ENCODE results near the gene STYXL1.

Gene STYXL1

DNA sequence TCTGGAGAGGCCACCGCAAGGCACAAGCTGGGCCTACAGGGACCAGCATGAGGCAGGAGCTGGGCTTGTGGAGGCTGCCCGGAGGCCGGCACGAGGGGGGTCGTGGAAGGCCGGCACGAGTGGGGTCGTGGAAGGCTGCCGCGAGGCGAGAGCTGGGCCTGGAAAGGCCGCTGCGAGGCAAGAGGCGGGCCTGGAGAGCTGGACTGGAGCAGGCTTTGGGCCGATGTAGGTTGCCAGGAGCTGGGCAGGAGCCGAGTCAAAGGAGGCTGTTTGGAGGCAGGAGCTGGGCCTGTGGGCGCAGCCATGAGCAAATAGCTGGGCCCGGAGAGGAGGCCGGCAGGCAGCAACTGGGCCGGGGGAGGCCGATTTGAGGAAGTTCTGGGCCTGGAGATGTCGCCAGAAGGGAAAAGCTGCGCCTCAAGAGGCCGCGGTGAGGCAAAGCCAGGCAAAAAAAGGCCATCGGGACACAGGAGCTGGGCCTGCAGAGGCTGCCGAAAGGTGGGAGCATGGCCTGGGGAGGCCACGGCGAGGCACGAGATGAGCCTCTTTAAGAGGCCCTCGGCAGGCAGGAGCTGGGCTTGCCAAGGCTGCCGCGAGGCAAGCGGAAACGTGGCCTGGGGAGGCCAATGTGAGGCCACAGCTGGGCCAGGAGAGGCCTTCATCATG, 26.6 kb upstream of the STYXL1 start:
- Mint-ChIP-seq H3K27ac (no peak overlapping the region), H3K27me3 (no peaks in the 10 kb centered on the region), H3K4me3 (no peak overlapping the region), H3K9me3 (peaks cover 4% of the 10 kb centered on the region), H3K36me3 (peaks cover 4% of the 10 kb centered on the region), H3K4me1 (peaks cover 4% of the 10 kb centered on the region)
- ATAC-seq (ENCODE audit: low read depth) (no peak), DNase-seq (ENCODE audit: low spot score in 2 of 2) (no peak)

DNA sequence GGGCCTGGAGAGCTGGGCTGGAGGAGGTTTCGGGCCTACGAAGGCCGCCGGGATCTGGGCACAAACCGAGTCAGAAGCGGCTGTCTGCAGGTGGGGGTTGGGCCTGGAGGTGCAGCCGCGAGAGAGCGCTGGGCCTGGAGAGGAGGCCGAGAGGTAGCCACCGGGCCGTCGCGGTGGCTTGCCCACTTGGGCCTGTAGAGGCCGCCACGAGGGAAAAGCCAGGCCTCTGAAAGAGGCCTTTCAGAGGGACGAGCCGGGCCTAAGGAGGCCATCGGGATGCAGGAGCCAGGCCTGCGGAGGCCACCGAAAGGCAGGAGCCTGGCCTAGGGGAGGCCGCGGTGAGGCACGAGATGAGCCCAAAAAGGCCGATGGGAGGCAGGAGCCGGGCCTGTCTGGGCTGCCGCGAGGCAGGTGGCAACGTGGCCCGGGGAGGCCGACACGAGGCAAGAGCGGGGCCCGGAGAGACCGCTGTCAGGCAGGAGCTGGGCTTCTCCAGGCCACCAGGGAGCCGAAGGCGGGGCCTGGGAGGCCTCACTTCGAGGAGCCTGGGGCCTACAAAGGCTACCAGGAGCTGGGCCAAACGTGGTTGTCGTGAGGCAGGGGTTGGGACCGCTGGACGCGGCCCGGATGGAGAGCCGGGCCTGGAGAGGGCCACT, 25.7 kb upstream of the STYXL1 start:
- Mint-ChIP-seq H3K27me3 (no peaks in the 10 kb centered on the region), H3K27ac (no peak overlapping the region), H3K9me3 (peaks cover 4% of the 10 kb centered on the region), H3K4me1 (peaks cover 4% of the 10 kb centered on the region), H3K4me3 (no peak overlapping the region), H3K36me3 (peaks cover 4% of the 10 kb centered on the region)
- DNase-seq (ENCODE audit: low spot score in 2 of 2) (no peak), ATAC-seq (ENCODE audit: low read depth) (no peak)

DNA sequence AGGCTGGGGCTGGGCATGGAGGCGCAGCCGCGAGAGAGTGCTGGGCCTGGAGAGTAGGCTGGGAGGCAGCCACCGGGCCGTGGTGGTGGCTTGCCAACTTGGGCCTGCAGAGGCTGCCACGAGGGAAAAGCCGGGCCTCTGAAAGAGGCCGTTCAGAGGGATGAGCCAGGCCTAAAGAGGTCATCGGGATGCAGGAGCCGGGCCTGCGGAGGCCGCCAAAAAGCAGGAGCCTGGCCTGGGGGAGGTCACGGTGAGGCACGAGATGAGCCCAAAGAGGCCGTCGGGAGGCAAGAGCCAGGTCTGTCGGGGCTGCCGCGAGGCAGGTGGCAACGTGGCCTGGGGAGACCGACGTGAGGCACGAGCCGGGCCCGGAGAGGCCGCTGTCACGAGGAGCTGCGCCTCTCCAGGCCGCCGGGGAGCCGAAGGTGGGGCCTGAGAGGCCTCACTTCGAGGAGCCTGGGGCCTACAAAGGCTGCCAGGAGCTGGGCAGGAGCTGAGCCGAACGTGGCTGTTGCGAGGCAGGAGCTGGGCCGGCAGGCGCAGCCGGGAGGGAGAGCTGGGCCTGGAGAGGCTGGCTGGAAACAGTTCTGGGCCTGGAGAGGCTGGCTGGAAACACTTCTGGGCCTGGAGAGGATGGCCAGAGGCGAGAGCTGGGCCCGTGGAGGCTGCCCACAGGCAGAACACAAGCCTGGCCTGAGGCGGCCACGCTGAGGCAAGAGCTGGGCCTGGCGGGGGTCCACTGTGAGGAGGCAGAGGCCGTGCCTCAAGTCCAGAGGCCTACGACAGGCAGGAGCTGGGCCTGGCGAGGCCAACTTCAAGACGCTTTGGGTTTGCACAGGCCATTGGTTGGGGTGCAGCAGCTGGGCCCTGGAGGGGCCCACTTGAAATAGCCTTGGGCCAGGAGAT, 24.7 kb upstream of the STYXL1 start:
- DNase-seq (ENCODE audit: low spot score in 2 of 2) (no peak), ATAC-seq (ENCODE audit: low read depth) (no peak)
- H3K9me3 Mint-ChIP-seq: peaks cover 4% of the 10 kb centered on the region
- H3K4me1 Mint-ChIP-seq: peaks cover 3% of the 10 kb centered on the region
- H3K27ac Mint-ChIP-seq: no peak overlapping the region
- H3K4me3 Mint-ChIP-seq: no peak overlapping the region
- H3K36me3 Mint-ChIP-seq: peaks cover 4% of the 10 kb centered on the region
- H3K27me3 Mint-ChIP-seq: no peaks in the 10 kb centered on the region

DNA sequence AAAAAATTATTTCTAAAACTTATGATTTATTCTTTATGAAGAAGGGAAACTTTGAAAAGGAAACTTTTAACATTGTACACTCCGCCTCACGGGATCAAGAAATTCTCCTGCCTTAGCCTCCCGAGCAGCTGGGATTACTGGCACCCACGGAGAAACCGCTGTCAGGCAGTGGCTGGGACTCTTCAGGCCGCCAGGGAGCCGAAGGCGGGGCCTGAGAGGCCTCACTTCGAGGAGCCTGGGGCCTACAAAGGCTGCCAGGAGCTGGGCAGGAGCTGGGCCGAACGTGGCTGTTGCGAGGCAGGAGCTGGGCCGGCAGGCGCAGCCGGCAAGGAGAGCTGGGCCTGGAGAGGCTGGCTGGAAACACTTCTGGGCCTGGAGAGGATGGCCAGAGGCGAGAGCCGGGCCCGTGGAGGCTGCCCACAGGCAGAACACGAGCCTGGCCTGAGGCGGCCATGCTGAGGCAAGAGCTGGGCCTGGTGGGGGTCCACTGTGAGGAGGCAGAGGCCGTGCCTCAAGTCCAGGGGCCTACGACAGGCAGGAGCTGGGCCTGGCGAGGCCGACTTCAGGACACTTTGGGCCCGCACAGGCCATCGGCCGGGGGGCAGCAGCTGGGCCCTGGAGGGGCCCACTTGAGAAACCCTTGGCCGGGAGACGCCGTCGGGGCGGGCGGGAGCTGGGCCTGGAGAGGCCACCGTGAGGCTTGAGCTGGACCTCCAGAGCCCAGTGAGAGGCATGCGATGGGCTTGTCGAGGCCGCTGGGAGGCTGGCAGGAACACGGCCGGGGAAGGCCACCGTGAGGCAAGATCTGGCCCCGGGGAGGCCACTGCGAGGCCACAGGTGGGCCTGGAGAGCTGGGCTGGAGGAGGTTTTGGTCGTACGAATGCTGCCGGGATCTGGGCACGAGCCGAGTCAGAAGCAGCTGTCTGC, 23.8 kb upstream of the STYXL1 start:
- DNase-seq (ENCODE audit: low spot score in 2 of 2): no peak
- no peak for ATAC-seq (ENCODE audit: low read depth)
- Mint-ChIP-seq H3K9me3 (peaks cover 4% of the 10 kb centered on the region), H3K4me1 (no peaks in the 10 kb centered on the region), H3K27me3 (no peaks in the 10 kb centered on the region), H3K4me3 (no peak overlapping the region), H3K36me3 (peaks cover 8% of the 10 kb centered on the region), H3K27ac (no peak overlapping the region)

DNA sequence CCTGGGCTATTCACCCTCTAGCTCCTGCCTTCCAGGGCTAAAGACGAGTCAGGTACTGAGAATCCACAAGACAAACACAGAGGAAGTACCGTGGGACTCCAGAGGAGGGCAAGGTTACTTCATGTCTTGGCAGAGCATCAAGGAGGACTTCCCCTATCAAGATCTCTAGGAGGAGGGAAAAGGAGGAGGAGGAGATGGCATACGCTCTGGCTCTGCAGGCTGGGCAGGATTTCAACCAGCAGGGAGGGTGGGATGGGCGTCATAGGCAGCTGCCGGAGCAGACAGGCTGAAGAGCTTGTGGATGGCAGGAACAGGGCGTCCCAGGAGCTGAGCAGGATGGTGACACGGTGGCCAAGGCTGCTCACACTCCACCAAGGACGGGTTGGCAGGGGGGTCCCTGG, 21.4 kb upstream of the STYXL1 start:
- Mint-ChIP-seq H3K9me3 (no peaks in the 10 kb centered on the region), H3K36me3 (peaks cover 22% of the 10 kb centered on the region), H3K4me1 (no peaks in the 10 kb centered on the region), H3K27me3 (no peaks in the 10 kb centered on the region), H3K27ac (no peak overlapping the region), H3K4me3 (no peak overlapping the region)
- no peak for ATAC-seq (ENCODE audit: low read depth)
- no peak for DNase-seq (ENCODE audit: low spot score in 2 of 2)

DNA sequence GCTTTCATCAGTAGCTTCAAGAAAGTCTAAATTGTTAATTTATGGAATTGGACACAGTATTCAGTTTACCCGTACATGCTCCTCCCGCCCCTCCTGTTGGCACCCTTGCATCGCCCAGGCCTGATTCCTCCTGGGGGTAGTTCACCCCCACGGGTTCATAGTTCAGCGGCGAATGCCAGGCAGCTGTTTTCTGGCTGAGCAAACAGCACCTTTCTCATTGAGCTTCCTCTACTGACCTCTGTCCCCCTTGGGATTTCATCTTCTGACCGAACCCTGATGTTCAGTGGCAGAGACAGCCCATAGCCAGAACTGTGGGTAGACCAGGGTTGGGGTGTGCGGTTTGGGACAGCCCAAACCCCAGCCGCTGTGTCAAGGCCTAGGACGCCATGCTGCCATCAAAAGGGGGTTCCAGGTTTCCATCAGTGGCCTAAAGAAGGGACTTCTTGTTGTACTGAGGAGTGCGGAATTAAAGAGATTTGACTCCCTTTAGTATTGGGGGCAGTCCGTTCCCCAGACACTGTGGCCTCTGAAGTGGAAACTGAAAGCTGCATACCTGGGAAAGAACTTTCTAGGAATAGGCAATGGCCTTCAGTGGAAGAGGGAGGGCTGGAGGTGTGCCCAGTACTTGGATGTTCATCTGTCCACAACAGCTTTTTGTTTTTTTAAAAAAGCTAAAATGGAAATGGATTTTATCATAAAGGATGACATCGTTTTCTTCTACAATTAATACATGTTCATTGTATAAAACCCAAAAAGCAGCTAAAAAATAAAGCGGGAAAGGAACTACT, 19.1 kb upstream of the STYXL1 start:
- no peak overlapping the region for H3K27ac Mint-ChIP-seq
- H3K4me1 Mint-ChIP-seq: no peaks in the 10 kb centered on the region
- H3K9me3 Mint-ChIP-seq: no peaks in the 10 kb centered on the region
- DNase-seq (ENCODE audit: low spot score in 2 of 2) (no peak), ATAC-seq (ENCODE audit: low read depth) (no peak)
- H3K4me3 Mint-ChIP-seq: no peak overlapping the region
- peaks cover 29% of the 10 kb centered on the region for H3K36me3 Mint-ChIP-seq
- no peaks in the 10 kb centered on the region for H3K27me3 Mint-ChIP-seq

GRCh38 chr7:76065016-76065612, 17.3 kb upstream of the STYXL1 start:
- Mint-ChIP-seq H3K4me1 (no peaks in the 10 kb centered on the region), H3K4me3 (no peak overlapping the region), H3K27me3 (no peaks in the 10 kb centered on the region), H3K27ac (no peak overlapping the region), H3K9me3 (no peaks in the 10 kb centered on the region), H3K36me3 (peaks cover 32% of the 10 kb centered on the region)
- ATAC-seq (ENCODE audit: low read depth): no peak
- DNase-seq (ENCODE audit: low spot score in 2 of 2): no peak

DNA sequence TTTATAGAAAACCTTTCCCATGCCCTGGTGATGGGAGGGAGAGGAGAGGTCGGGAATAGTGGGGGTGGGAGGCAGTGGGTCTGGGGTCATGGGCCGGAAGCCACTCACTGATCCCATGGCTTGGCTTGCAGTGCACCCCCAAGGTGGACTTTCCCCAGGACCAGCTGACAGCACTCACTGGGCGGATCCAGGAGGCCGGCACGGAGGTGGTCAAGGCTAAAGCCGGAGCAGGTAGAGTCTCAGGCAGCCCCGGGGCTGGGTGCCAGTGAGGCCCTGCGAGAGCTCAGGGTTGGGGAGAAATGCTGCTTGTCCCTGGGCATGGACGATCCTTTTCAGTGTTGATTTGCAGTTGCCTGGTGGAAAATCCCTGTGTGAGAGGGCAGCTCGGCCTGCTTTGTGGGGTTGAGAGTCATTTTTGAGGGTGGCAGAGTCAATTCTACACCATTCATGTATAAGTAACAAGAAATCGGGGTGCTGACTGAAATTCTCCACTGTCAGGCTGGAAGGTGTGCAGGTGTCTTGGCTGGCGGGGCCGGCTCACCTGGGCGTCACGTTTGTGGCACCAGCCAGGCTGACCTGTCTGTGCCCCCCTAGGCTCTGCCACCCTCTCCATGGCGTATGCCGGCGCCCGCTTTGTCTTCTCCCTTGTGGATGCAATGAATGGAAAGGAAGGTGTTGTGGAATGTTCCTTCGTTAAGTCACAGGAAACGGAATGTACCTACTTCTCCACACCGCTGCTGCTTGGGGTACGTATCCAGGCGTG, 16.6 kb upstream of the STYXL1 start:
- DNase-seq (ENCODE audit: low spot score in 2 of 2) (no peak), ATAC-seq (ENCODE audit: low read depth) (no peak)
- Mint-ChIP-seq H3K4me1 (no peaks in the 10 kb centered on the region), H3K27ac (no peak overlapping the region), H3K27me3 (no peaks in the 10 kb centered on the region), H3K9me3 (no peaks in the 10 kb centered on the region), H3K36me3 (peaks cover 32% of the 10 kb centered on the region), H3K4me3 (no peak overlapping the region)

- H3K4me3 Mint-ChIP-seq: no peak overlapping the region
- no peaks in the 10 kb centered on the region for H3K4me1 Mint-ChIP-seq
- ATAC-seq (ENCODE audit: low read depth) (no peak), DNase-seq (ENCODE audit: low spot score in 2 of 2) (no peak)
- no peaks in the 10 kb centered on the region for H3K27me3 Mint-ChIP-seq
- no peak overlapping the region for H3K27ac Mint-ChIP-seq
- H3K36me3 Mint-ChIP-seq: peaks cover 34% of the 10 kb centered on the region
- no peaks in the 10 kb centered on the region for H3K9me3 Mint-ChIP-seq
Measured at GRCh38 chr7:76063525-76063924, 15.7 kb upstream of the STYXL1 start.

GRCh38 chr7:76063114-76063513, 15.3 kb upstream of the STYXL1 start:
- H3K27me3 Mint-ChIP-seq: no peaks in the 10 kb centered on the region
- no peaks in the 10 kb centered on the region for H3K9me3 Mint-ChIP-seq
- no peak for ATAC-seq (ENCODE audit: low read depth)
- no peak overlapping the region for H3K4me3 Mint-ChIP-seq
- no peak overlapping the region for H3K27ac Mint-ChIP-seq
- H3K36me3 Mint-ChIP-seq: peaks cover 37% of the 10 kb centered on the region
- no peaks in the 10 kb centered on the region for H3K4me1 Mint-ChIP-seq
- no peak for DNase-seq (ENCODE audit: low spot score in 2 of 2)

- H3K4me3 Mint-ChIP-seq: no peak overlapping the region
Measured at GRCh38 chr7:76062254-76062653, 14.5 kb upstream of the STYXL1 start.

DNA sequence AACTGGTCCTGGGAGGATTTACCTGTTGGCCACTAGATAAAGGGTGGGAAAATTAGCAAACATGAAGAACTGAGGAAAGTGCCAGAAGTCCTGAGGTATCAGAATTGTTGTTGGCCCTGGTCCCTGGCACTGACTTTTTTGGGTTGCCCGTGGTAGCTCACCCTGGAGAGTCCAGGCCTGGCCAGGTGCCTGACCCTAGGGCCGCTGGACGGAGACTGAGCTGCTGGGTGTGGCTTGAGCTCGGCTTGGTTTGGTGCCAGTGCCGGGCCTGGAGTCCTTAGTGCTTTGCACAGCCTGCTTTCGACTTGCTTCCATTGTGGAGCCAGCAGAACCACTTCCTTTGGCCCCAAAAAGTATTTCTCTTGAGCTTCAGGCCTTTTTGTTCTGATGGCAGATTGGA, 13.0 kb upstream of the STYXL1 start:
- Mint-ChIP-seq H3K27me3 (no peaks in the 10 kb centered on the region), H3K4me3 (no peak overlapping the region), H3K9me3 (no peaks in the 10 kb centered on the region), H3K4me1 (no peaks in the 10 kb centered on the region), H3K27ac (no peak overlapping the region), H3K36me3 (peaks cover 35% of the 10 kb centered on the region)
- no peak for ATAC-seq (ENCODE audit: low read depth)
- DNase-seq (ENCODE audit: low spot score in 2 of 2): no peak

More at GRCh38 chr7:76062254-76062653, 14.5 kb upstream of the STYXL1 start:
- no peaks in the 10 kb centered on the region for H3K27me3 Mint-ChIP-seq
- no peaks in the 10 kb centered on the region for H3K4me1 Mint-ChIP-seq
- H3K9me3 Mint-ChIP-seq: no peaks in the 10 kb centered on the region
- ATAC-seq (ENCODE audit: low read depth) (no peak), DNase-seq (ENCODE audit: low spot score in 2 of 2) (no peak)
- no peak overlapping the region for H3K27ac Mint-ChIP-seq
- peaks cover 42% of the 10 kb centered on the region for H3K36me3 Mint-ChIP-seq

All from memory B cell (primary cell).